BJ (cell line): Measurements from ENCODE around the gene TMEM151B. TPM values are rescaled to one million over a fixed set of nuclear protein-coding genes. Genes with fewer than 3 reads are reported as not detected.

ENCODE experiments used
- CTCF ChIA-PET: fragments of 350-600 bp; formaldehyde crosslinking; extraction: SDS; loops from one replicate; lab custom pipeline; 2021; ENCODE audit warnings: antibody characterized with exemption, inconsistent platforms; lab: Yijun Ruan, JAX
- POLR2A ChIA-PET: fragments of 300-600 bp; sonication (Branson Sonifier 250); formaldehyde crosslinking; extraction: SDS; loops from one replicate; lab custom pipeline; 2021; ENCODE audit warnings: antibody characterized with exemption; lab: Charles Lee
- DNase-seq: peaks from one replicate; pipeline ENCODE4 v3.0.0-alpha.2; 2011; ENCODE audit warnings: low read depth
- H3K27me3 ChIP-seq: 2 replicates; pipeline ENCODE4 v1.6.0; 2011; ENCODE audit warnings: low read length; ENCODE audit not compliant: control insufficient read depth, insufficient read depth
- H3K36me3 ChIP-seq: 2 replicates; pipeline ENCODE4 v1.5.1; 2011; ENCODE audit warnings: low read length; ENCODE audit not compliant: control insufficient read depth, insufficient read depth
- H3K4me3 ChIP-seq: 2 replicates; pipeline ENCODE4 v1.5.1; 2011; ENCODE audit warnings: low read depth, mild to moderate bottlenecking, control low read depth, low read length
- polyA plus RNA-seq: library from polyadenylated mRNA; depleted of rRNA; stranded (reverse); fragments of >200 nt; gene quantifications from 2 replicates; pipeline ENCODE4 v1.2.3, GENCODE V29; 2011
- TF ChIP-seq, protein P1 (sequence below): IDR thresholded peaks from 2 replicates; pipeline ENCODE4 v1.5.1; 2011; ENCODE audit warnings: low read depth, mild to moderate bottlenecking, control low read depth, inconsistent platforms, low read length, moderate library complexity; ENCODE audit not compliant: insufficient read depth

TMEM151B gene
- polyA plus RNA-seq, 1 experiment: not detected

DNA sequence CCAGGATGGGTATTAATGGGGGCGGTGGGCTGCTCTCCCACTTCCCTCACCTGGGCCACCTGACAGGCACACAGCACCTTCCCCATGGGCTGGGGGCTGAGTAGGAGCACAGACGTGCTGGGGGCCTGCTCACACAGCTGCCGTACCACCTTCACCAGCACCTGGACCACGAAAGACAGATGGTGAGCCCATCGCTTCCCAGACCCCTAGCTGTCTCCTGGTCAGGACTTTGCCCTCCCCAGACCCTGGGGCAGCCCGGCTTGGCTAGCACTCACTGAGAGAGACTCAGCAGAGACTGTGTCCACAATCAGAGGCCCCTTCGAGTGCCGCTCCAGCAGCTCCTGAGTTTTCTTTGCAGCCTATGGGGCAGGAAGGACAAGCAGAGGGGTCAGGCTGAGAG lies 30.9 kb downstream of the TMEM151B start:
- DNase-seq: no peak
- TF ChIP-seq, protein P1, sequence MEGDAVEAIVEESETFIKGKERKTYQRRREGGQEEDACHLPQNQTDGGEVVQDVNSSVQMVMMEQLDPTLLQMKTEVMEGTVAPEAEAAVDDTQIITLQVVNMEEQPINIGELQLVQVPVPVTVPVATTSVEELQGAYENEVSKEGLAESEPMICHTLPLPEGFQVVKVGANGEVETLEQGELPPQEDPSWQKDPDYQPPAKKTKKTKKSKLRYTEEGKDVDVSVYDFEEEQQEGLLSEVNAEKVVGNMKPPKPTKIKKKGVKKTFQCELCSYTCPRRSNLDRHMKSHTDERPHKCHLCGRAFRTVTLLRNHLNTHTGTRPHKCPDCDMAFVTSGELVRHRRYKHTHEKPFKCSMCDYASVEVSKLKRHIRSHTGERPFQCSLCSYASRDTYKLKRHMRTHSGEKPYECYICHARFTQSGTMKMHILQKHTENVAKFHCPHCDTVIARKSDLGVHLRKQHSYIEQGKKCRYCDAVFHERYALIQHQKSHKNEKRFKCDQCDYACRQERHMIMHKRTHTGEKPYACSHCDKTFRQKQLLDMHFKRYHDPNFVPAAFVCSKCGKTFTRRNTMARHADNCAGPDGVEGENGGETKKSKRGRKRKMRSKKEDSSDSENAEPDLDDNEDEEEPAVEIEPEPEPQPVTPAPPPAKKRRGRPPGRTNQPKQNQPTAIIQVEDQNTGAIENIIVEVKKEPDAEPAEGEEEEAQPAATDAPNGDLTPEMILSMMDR: no peak

DNA sequence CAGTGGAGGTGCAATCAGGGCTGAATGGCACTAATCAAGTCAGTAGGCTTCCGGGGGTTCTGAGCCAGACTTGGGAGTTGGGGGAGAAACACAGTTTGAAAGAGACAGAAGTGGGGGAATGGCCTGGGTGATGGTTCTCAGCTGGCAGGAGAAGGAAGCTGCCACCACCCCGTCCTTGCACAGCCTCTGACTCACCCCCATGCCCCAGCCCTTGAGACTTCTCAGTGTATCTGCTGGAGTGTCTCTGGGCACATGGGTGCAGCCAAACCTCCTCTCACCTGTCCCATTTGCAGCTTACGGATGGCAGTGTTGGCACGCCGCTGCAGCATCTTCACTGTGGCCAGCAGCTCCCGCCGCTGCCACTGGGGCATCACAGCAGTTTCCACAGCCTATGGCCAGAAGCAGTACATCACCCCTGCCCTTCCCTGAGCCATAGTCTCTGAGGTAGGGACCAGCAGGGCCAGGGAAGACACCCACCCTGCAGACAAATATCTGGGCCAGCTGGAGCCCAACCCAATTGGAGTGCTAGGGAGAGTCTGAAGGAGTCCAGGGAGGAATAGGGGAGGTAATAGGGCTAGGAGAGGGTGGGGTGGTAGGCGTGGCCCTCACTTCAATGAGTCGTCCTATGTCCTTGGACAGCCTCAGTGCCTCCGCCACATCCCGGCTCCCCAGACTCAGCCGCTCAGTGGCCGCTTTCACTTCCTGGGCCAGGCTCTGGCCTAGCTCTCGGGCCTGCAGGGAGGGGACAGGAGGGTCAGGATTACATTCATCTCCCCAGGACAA lies 31.7 kb downstream of the TMEM151B start:
- DNase-seq: no peak
- ChIA-PET CTCF (interaction anchor here (1.6 to 5.8 kb wide), 5 partner anchors 12 to 36 kb away, joined by 3 to 47 read pairs (median 6); partner anchors contain the start of gene AARS2), POLR2A (no interaction called here)
- Histone ChIP-seq H3K27me3 (peaks cover 6% of the 10 kb centered on the region), H3K36me3 (peaks cover 44% of the 10 kb centered on the region), H3K4me3 (no peak overlapping the region)
- TF ChIP-seq, protein P1: no peak

More for the DNA sequence above, 30.9 kb downstream of the TMEM151B start:
- Histone ChIP-seq H3K36me3 (peaks cover 38% of the 10 kb centered on the region), H3K4me3 (no peak overlapping the region), H3K27me3 (peaks cover 14% of the 10 kb centered on the region)
- ChIA-PET POLR2A (no interaction called here), CTCF (interaction anchor here (1.6 to 5.8 kb wide), 3 partner anchors 12 to 37 kb away, joined by 3 to 47 read pairs (median 6); partner anchors contain the start of gene AARS2)

DNA sequence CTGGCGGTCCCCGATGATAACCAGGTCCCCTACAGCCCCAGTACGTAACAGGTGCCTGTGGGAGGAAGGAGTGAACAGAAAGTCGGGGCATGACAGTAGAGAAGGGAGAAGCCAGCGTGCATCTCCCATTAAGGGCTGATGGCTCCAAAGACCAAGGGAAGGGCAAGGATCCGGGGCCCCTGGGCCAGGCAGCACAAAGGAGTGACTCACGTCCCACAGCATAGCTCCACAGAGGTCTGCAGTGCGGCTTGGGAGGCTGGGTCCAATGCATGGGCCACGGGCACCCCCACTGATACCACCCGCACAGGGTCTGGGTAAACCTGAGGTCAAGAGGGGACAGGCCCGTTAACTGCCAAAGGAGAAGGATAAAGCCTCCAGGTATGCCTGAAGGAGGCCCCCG lies 32.6 kb downstream of the TMEM151B start:
- DNase-seq: no peak
- POLR2A ChIA-PET: no interaction called here
- peaks cover 45% of the 10 kb centered on the region for H3K36me3 ChIP-seq
- CTCF ChIA-PET: interaction anchor here (1.0 to 5.8 kb wide), 7 partner anchors 9 to 36 kb away, joined by 3 to 47 read pairs (median 6); partner anchors contain the start of gene AARS2
- TF ChIP-seq, protein P1: no peak
- peaks cover 1% of the 10 kb centered on the region; the same call in 1 of the 2 replicates for H3K27me3 ChIP-seq
- no peak overlapping the region for H3K4me3 ChIP-seq

DNA sequence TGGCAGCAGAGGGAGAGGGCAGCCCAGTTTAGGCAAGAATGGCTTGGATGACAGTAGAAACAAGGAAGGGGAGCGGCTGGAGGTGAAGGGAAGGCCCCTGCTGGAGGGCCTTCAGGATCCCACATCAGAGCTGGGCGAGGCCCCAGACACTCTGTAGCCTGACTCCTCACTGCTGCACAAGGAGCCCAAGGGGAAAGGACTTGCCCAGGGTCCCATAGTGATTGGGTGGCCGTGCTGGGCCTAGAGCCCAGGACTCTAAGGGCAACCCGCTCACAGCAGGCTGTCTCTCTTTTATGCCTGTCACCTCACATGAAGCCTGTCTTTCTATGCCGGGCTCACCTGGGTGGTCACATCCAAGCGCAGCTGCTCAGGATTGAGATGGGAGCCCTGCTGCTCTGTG lies 33.6 kb downstream of the TMEM151B start:
- Histone ChIP-seq H3K27me3 (no peaks in the 10 kb centered on the region), H3K4me3 (no peak overlapping the region), H3K36me3 (peaks cover 47% of the 10 kb centered on the region)
- CTCF ChIA-PET: interaction anchor here (1.5 to 5.8 kb wide), 6 partner anchors 8 to 125 kb away, joined by 4 to 47 read pairs (median 15); partner anchors contain the start of gene AARS2
- no peak for DNase-seq
- TF ChIP-seq, protein P1: no peak
- POLR2A ChIA-PET: no interaction called here
